NCI-H526 (cell line): ENCODE data around the gene DOCK6.
A peak's percentile ranks its signal among the peaks of the same experiment; 100 is the strongest.

Experiments used
- DNase-seq, 2 experiments: peaks; one replicate each; lab custom pipeline; 2025; lab: John Stamatoyannopoulos, UW

Gene DOCK6

GRCh38 chr19:11278670-11279069 is 16.3 kb upstream of the DOCK6 start:
- no peak for DNase-seq

GRCh38 chr19:11274533-11275086 is 12.3 kb upstream of the DOCK6 start:
- DNase-seq: no peak

- DNase-seq: no peak
These were observed 11.7 kb upstream of the DOCK6 start for GRCh38 chr19:11273989-11274388.

GRCh38 chr19:11273296-11273695 is 11.0 kb upstream of the DOCK6 start:
- no peak for DNase-seq

- no peak for DNase-seq
These were observed 7.1 kb upstream of the DOCK6 start for GRCh38 chr19:11269408-11269807.

GRCh38 chr19:11268783-11269267 is 6.5 kb upstream of the DOCK6 start:
- DNase-seq: no peak

- DNase-seq: no peak
These were observed 5.2 kb upstream of the DOCK6 start for GRCh38 chr19:11267316-11268085.

GRCh38 chr19:11265785-11266236 is 3.5 kb upstream of the DOCK6 start:
- peak; percentile 31 to 72 for DNase-seq

GRCh38 chr19:11265177-11265784 is 3.0 kb upstream of the DOCK6 start:
- no peak for DNase-seq

- DNase-seq: peak; percentile 2 to 53
These were observed 2.3 kb upstream of the DOCK6 start for GRCh38 chr19:11264452-11265176.

GRCh38 chr19:11263726-11264125 is 1.4 kb upstream of the DOCK6 start:
- no peak for DNase-seq

- DNase-seq: no peak
These were observed 823 bp downstream of the DOCK6 start for GRCh38 chr19:11261431-11261970.

- no peak for DNase-seq
These were observed 1.3 kb downstream of the DOCK6 start for GRCh38 chr19:11260996-11261395.

GRCh38 chr19:11257846-11258380 is 4.4 kb downstream of the DOCK6 start:
- no peak for DNase-seq

- no peak for DNase-seq
These were observed 6.1 kb downstream of the DOCK6 start for GRCh38 chr19:11256189-11256588.

- DNase-seq: no peak
These were observed 7.7 kb downstream of the DOCK6 start for GRCh38 chr19:11254666-11255065.

GRCh38 chr19:11252665-11253355 is 9.5 kb downstream of the DOCK6 start:
- DNase-seq: no peak

- DNase-seq: no peak
These were observed 10.5 kb downstream of the DOCK6 start for GRCh38 chr19:11251650-11252314.

GRCh38 chr19:11251217-11251616 is 11.1 kb downstream of the DOCK6 start:
- DNase-seq: no peak

GRCh38 chr19:11248852-11249251 is 13.5 kb downstream of the DOCK6 start:
- no peak for DNase-seq

- DNase-seq: no peak
These were observed 14.4 kb downstream of the DOCK6 start for GRCh38 chr19:11247934-11248333.
